Astrocyte (in vitro differentiated cells and primary cell): ENCODE data around the gene SMYD4. TPM values are rescaled to one million over a fixed set of nuclear protein-coding genes. Genes with fewer than 3 reads are reported as not detected.

Source experiments
- DNase-seq: peaks from one replicate; pipeline ENCODE4 v3.0.0-alpha.2; 2010; ENCODE audit warnings: low read depth
- FAIRE-seq: peaks from 2 replicates; lab custom pipeline; 2011; peaks lifted over from hg19 to GRCh38; lab: Jason Lieb, UNC
- H2AFZ ChIP-seq: 2 replicates; pipeline ENCODE4 v1.6.0; 2012; ENCODE audit warnings: low read depth, low read length, inconsistent platforms
- H3K27ac ChIP-seq: 2 replicates; pipeline ENCODE4 v1.5.1; 2011; ENCODE audit warnings: low read depth, low read length, inconsistent platforms
- H3K27me3 ChIP-seq: 2 replicates; pipeline ENCODE4 v1.6.0; 2011; ENCODE audit warnings: low read length, inconsistent platforms; ENCODE audit not compliant: insufficient read depth
- H3K36me3 ChIP-seq: 2 replicates; pipeline ENCODE4 v1.5.1; 2011; ENCODE audit warnings: low read length, inconsistent platforms; ENCODE audit not compliant: insufficient read depth
- H3K4me1 ChIP-seq: 2 replicates; pipeline ENCODE4 v1.5.1; 2011; ENCODE audit warnings: low read length, inconsistent platforms; ENCODE audit not compliant: insufficient read depth
- H3K4me2 ChIP-seq: 2 replicates; pipeline ENCODE4 v1.6.0; 2012; ENCODE audit warnings: low read length, inconsistent platforms
- H3K4me3 ChIP-seq: 2 replicates; pipeline ENCODE4 v1.5.1; 2011; ENCODE audit warnings: low read depth, mild to moderate bottlenecking, low read length, inconsistent platforms; ENCODE audit not compliant: insufficient read depth
- H3K79me2 ChIP-seq: 2 replicates; pipeline ENCODE4 v1.6.0; 2012; ENCODE audit warnings: mild to moderate bottlenecking, low read length, inconsistent platforms; ENCODE audit not compliant: insufficient read depth
- H3K9ac ChIP-seq: 2 replicates; pipeline ENCODE4 v1.6.0; 2012; ENCODE audit warnings: mild to moderate bottlenecking, low read length, inconsistent platforms
- H3K9me3 ChIP-seq: 2 replicates; pipeline ENCODE4 v1.5.1; 2012; ENCODE audit warnings: low read depth, mild to moderate bottlenecking, low read length, inconsistent platforms; ENCODE audit not compliant: insufficient read depth
- H4K20me1 ChIP-seq: 2 replicates; pipeline ENCODE4 v1.6.0; 2012; ENCODE audit warnings: low read length, inconsistent platforms; ENCODE audit not compliant: insufficient read depth
- H3K27ac Mint-ChIP-seq: one replicate; pipeline ENCODE4 v1.8.0; 2021; ENCODE audit warnings: mild to moderate bottlenecking, mixed read lengths; ENCODE audit not compliant: unreplicated experiment
- H3K27me3 Mint-ChIP-seq: one replicate; pipeline ENCODE4 v1.8.0; 2021; ENCODE audit warnings: low read depth, mixed read lengths; ENCODE audit not compliant: unreplicated experiment
- H3K36me3 Mint-ChIP-seq: one replicate; pipeline ENCODE4 v1.8.0; 2021; ENCODE audit warnings: low read depth, mixed read lengths; ENCODE audit not compliant: unreplicated experiment
- H3K4me1 Mint-ChIP-seq: one replicate; pipeline ENCODE4 v1.8.0; 2021; ENCODE audit warnings: low read depth, mixed read lengths; ENCODE audit not compliant: unreplicated experiment
- H3K4me3 Mint-ChIP-seq: one replicate; pipeline ENCODE4 v1.8.0; 2021; ENCODE audit warnings: mild to moderate bottlenecking, moderate library complexity, mixed read lengths; ENCODE audit not compliant: unreplicated experiment
- H3K9me3 Mint-ChIP-seq: one replicate; pipeline ENCODE4 v1.8.0; 2021; ENCODE audit warnings: mild to moderate bottlenecking, mixed read lengths; ENCODE audit not compliant: unreplicated experiment
- EZH2 ChIP-seq: IDR thresholded peaks from 2 replicates; pipeline ENCODE4 v1.6.1; 2012; ENCODE audit warnings: mild to moderate bottlenecking, low read length, inconsistent platforms; ENCODE audit not compliant: insufficient read depth
- total RNA-seq: library from RNA; stranded (reverse); gene quantifications from 2 replicates; pipeline ENCODE4 v1.2.1, GENCODE V29; 2021
- TF ChIP-seq, protein P1 (sequence below): IDR thresholded peaks from 2 replicates; pipeline ENCODE4 v1.5.1; 2011; ENCODE audit warnings: low read depth, mild to moderate bottlenecking, inconsistent platforms, low read length, moderate library complexity; ENCODE audit not compliant: insufficient read depth

The SMYD4 gene
- total RNA-seq, 1 donor from 2014 or later, result 10.7 TPM

DNA sequence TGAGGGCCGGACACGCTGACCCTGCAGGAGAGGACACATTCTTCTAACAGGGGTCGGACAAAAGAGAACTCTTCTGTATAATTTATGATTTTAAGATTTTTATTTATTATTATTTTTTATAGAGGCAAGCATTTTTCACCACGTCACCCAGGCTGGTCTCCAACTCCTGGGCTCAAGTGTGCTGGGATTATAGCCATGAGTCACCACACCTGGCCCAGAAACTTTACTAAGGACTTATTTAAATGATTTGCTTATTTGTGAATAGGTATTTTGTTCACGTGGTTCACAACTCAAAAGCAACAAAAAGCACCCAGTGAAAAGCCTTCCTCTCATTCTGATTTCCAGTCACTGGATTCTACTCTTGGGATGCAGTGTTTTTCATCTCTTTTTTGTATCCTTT lies 70.2 kb downstream of the SMYD4 start:
- H3K79me2 ChIP-seq, result no peaks in the 10 kb centered on the region
- H2AFZ ChIP-seq, result no peak overlapping the region
- Mint-ChIP-seq H3K36me3 (no peaks in the 10 kb centered on the region), H3K27ac (no peak overlapping the region), H3K9me3 (no peaks in the 10 kb centered on the region), H3K27me3 (peaks cover 7% of the 10 kb centered on the region), H3K4me3 (no peak overlapping the region), H3K4me1 (peaks cover 12% of the 10 kb centered on the region)
- DNase-seq (no peak), FAIRE-seq (no peak)
- H3K4me1 ChIP-seq, result peaks cover 27% of the 10 kb centered on the region
- H3K36me3 ChIP-seq, result no peaks in the 10 kb centered on the region
- no peak overlapping the region for H3K27ac ChIP-seq
- no peaks in the 10 kb centered on the region for H3K9me3 ChIP-seq
- no peak overlapping the region for H3K4me2 ChIP-seq
- no peaks in the 10 kb centered on the region for H4K20me1 ChIP-seq
- H3K27me3 ChIP-seq, result no peaks in the 10 kb centered on the region
- no peak for TF ChIP-seq EZH2
- no peak overlapping the region for H3K4me3 ChIP-seq
- H3K9ac ChIP-seq, result no peak overlapping the region

DNA sequence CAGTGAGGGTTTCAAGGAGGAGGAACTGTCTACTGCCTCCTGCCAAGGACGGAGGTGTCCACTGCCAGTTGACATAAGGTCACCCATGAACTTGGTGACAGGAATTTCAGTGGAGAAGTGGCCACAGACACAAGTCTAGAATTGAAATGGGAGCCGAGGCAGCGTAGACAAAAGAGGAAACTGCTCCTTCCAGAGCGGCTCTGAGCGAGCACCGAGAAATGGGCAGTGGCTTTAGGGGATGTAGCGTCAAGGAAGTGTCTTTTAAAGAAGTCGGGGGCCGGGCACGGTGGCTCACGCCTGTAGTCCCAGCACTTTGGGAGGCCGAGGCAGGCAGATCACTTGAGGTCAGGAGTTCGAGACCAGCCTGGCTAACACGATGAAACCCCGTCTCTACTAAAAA lies 70.9 kb downstream of the SMYD4 start:
- no peaks in the 10 kb centered on the region for H3K79me2 ChIP-seq
- TF ChIP-seq, protein P1, sequence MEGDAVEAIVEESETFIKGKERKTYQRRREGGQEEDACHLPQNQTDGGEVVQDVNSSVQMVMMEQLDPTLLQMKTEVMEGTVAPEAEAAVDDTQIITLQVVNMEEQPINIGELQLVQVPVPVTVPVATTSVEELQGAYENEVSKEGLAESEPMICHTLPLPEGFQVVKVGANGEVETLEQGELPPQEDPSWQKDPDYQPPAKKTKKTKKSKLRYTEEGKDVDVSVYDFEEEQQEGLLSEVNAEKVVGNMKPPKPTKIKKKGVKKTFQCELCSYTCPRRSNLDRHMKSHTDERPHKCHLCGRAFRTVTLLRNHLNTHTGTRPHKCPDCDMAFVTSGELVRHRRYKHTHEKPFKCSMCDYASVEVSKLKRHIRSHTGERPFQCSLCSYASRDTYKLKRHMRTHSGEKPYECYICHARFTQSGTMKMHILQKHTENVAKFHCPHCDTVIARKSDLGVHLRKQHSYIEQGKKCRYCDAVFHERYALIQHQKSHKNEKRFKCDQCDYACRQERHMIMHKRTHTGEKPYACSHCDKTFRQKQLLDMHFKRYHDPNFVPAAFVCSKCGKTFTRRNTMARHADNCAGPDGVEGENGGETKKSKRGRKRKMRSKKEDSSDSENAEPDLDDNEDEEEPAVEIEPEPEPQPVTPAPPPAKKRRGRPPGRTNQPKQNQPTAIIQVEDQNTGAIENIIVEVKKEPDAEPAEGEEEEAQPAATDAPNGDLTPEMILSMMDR, result no peak
- no peak for TF ChIP-seq EZH2
- H3K4me1 ChIP-seq, result peaks cover 23% of the 10 kb centered on the region
- H3K9me3 ChIP-seq, result no peaks in the 10 kb centered on the region
- Mint-ChIP-seq H3K36me3 (no peaks in the 10 kb centered on the region), H3K4me1 (peaks cover 8% of the 10 kb centered on the region), H3K27ac (no peak overlapping the region), H3K4me3 (no peak overlapping the region), H3K9me3 (no peaks in the 10 kb centered on the region), H3K27me3 (peaks cover 10% of the 10 kb centered on the region)
- H4K20me1 ChIP-seq, result no peaks in the 10 kb centered on the region
- H3K4me2 ChIP-seq, result no peak overlapping the region
- DNase-seq (no peak), FAIRE-seq (no peak)
- no peak overlapping the region for H2AFZ ChIP-seq
- H3K4me3 ChIP-seq, result no peak overlapping the region
- no peaks in the 10 kb centered on the region for H3K36me3 ChIP-seq
- H3K27me3 ChIP-seq, result peaks cover under 1% of the 10 kb centered on the region
- H3K27ac ChIP-seq, result no peak overlapping the region
- H3K9ac ChIP-seq, result no peak overlapping the region

DNA sequence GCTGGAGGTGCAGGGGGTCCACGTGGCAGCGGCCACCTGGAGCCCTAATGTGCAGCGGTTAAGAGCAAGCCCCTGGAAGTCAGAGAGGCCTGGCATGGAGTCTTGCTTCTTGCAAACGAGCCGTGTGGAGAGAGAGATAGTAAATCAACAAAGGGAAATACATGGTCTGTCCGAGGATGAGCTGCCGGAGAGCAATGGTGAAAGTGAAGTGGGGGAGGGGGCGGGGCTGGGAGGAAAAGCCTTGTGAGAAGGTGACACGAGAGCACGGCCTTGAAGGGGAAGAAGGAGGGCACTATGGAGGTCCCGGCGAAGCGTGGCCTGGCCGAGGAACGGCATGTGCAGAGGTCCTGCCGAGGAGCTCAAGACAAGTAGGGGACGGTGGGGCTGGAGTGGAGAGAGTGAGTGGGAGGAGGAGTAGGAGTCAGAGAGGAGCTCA lies 73.9 kb downstream of the SMYD4 start:
- Histone ChIP-seq H3K9me3 (no peaks in the 10 kb centered on the region), H3K4me3 (no peak overlapping the region), H3K27me3 (peaks cover 4% of the 10 kb centered on the region), H3K79me2 (no peaks in the 10 kb centered on the region), H3K4me2 (no peak overlapping the region), H3K36me3 (no peaks in the 10 kb centered on the region), H3K4me1 (no peaks in the 10 kb centered on the region), H3K9ac (no peak overlapping the region), H4K20me1 (no peaks in the 10 kb centered on the region), H3K27ac (no peak overlapping the region), H2AFZ (no peak overlapping the region)
- H3K4me3 Mint-ChIP-seq, result no peak overlapping the region
- H3K9me3 Mint-ChIP-seq, result no peaks in the 10 kb centered on the region
- H3K4me1 Mint-ChIP-seq, result no peaks in the 10 kb centered on the region
- FAIRE-seq (no peak), DNase-seq (no peak)
- peaks cover 11% of the 10 kb centered on the region for H3K27me3 Mint-ChIP-seq
- H3K36me3 Mint-ChIP-seq, result no peaks in the 10 kb centered on the region
- TF ChIP-seq, protein P1, result no peak
- TF ChIP-seq EZH2, result no peak
- no peak overlapping the region for H3K27ac Mint-ChIP-seq
